Prostate gland (tissue), 2 donors: ENCODE results near the gene SHANK3. TPM values are rescaled to one million over a fixed set of nuclear protein-coding genes. Genes with fewer than 3 reads are reported as not detected.
A peak's percentile ranks its signal among the peaks of the same experiment; 100 is the strongest.

Source experiments
- DNase-seq: peaks from one replicate; pipeline ENCODE4 v3.0.0-alpha.2; 2019; ENCODE audit warnings: low spot score
- H3K27ac ChIP-seq, 2 donors: fragments of 200-600 bp; sonication (generic); 2 replicates each; pipeline ENCODE4 v1.5.1; 2017 to 2019
- H3K27me3 ChIP-seq: fragments of 200-600 bp; sonication (generic); replicated peaks from 2 replicates; pipeline ENCODE4 v1.5.1; 2019; ENCODE audit not compliant: insufficient read depth
- H3K36me3 ChIP-seq, 2 donors: fragments of 200-600 bp; sonication (generic); 1 replicate in 1 of 2; 2 replicates in 1 of 2; pipeline versions ENCODE4 v1.5.1 to v1.8.1; 2017 to 2019
- H3K4me1 ChIP-seq: fragments of 200-600 bp; sonication (generic); replicated peaks from 2 replicates; pipeline ENCODE4 v1.5.1; 2019
- H3K4me3 ChIP-seq, 2 donors: fragments of 200-600 bp; sonication (generic); 2 replicates each; pipeline ENCODE4 v1.5.1; 2017 to 2019
- H3K9me3 ChIP-seq: fragments of 200-600 bp; sonication (generic); 2 replicates; pipeline ENCODE4 v1.5.1; 2017
- POLR2A ChIP-seq: fragments of 450-650 bp; IDR thresholded peaks from one replicate; pipeline ENCODE4 v1.6.1; 2016; ENCODE audit warnings: antibody characterized with exemption, mild to moderate bottlenecking
- POLR2AphosphoS5 ChIP-seq: sonication (generic); formaldehyde crosslinking; IDR thresholded peaks from one replicate; pipeline ENCODE4 v1.6.1; 2017; ENCODE audit warnings: antibody characterized with exemption
- WGBS: methylation state at CpG from one replicate; pipeline ENCODE4 v1.1.5; 2018; 5-methylcytosine and 5-hydroxymethylcytosine counted together
- intact Hi-C: fragments of 100-400 bp; cut with DNase I; formaldehyde crosslinking; loops from one replicate; pipeline ENCODE4 v1.14.2; 2022
- total RNA-seq, 2 donors: library from RNA; depleted of rRNA; stranded (reverse); fragments of >200 nt; gene quantifications; one replicate each; pipeline ENCODE4 v1.1.0, GENCODE V29; 2016
- TF ChIP-seq, protein P1 (sequence below), 4 experiments: fragments of 200-600 bp in 2 of 4; fragments of 450-650 bp in 2 of 4; sonication (generic) in 2 of 4; IDR thresholded peaks; 1 replicate in 3 of 4; 2 replicates in 1 of 4; pipeline ENCODE4 v1.5.1; 2016 to 2019; ENCODE audit warnings: antibody characterized with exemption in 4 of 4, mild to moderate bottlenecking in 2 of 4, moderate library complexity in 2 of 4

SHANK3 gene
- total RNA-seq, 2 donors from 2014 or later, result 9.1 to 18.3 TPM

DNA sequence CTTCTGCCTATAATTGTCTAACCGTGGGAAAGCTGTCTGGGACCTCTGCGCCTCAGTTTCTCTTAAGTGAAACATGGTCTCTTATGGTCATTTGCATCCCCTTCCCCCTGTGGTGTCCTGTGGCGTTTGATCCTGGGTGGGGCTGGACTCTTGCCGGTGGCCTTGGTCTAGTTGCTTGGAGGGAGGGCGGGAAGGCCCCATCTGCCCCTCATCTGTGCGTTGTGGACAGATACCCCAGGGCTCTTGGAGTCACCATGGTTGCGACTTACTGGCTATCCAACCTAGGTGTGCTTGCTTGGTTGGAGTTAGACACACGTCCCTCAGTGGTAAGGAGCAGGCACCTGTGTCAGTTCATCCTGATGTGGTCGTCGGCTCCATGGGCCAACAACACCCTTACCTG lies 15.2 kb downstream of the SHANK3 start:
- intact Hi-C loops, result no loop called here
- Histone ChIP-seq H3K36me3 (no peaks in the 10 kb centered on the region), H3K27me3 (no peaks in the 10 kb centered on the region), H3K4me3 (no peak overlapping the region), H3K4me1 (no peaks in the 10 kb centered on the region), H3K9me3 (no peaks in the 10 kb centered on the region), H3K27ac (no peak overlapping the region)
- WGBS, result 85% methylated on average over 10 of the region's 10 CpGs
- no peak for DNase-seq
- TF ChIP-seq, protein P1, sequence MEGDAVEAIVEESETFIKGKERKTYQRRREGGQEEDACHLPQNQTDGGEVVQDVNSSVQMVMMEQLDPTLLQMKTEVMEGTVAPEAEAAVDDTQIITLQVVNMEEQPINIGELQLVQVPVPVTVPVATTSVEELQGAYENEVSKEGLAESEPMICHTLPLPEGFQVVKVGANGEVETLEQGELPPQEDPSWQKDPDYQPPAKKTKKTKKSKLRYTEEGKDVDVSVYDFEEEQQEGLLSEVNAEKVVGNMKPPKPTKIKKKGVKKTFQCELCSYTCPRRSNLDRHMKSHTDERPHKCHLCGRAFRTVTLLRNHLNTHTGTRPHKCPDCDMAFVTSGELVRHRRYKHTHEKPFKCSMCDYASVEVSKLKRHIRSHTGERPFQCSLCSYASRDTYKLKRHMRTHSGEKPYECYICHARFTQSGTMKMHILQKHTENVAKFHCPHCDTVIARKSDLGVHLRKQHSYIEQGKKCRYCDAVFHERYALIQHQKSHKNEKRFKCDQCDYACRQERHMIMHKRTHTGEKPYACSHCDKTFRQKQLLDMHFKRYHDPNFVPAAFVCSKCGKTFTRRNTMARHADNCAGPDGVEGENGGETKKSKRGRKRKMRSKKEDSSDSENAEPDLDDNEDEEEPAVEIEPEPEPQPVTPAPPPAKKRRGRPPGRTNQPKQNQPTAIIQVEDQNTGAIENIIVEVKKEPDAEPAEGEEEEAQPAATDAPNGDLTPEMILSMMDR (IDR thresholded peaks at IDR 0.05), result no peak
- TF ChIP-seq POLR2AphosphoS5 (no peak), POLR2A (no peak)

DNA sequence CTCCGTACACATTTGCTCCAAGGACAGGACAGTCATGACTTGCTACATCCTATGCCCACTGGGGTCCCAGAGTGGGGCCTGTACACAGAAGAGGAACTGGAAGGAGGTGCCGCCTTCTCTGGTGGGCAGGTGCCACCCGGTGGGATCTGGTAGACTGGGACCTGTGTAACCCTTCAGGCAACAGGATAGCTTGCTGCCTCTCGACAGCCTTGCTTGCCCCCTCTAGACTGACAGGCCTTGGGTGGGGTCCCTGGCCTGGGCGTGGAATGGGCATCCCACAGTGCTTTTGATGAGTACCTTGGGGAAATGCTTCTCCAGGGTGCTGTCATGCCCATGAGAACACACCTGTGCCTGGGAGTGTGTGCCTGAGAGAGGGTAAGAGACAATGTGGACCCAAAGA lies 15.8 kb downstream of the SHANK3 start:
- no peaks in the 10 kb centered on the region for H3K27me3 ChIP-seq
- no peaks in the 10 kb centered on the region for H3K9me3 ChIP-seq
- no peak for DNase-seq
- H3K4me1 ChIP-seq, result no peaks in the 10 kb centered on the region
- TF ChIP-seq POLR2A (no peak), POLR2AphosphoS5 (no peak)
- TF ChIP-seq, protein P1 (IDR thresholded peaks at IDR 0.05), result no peak
- no peaks in the 10 kb centered on the region for H3K36me3 ChIP-seq
- intact Hi-C loops, result no loop called here
- H3K27ac ChIP-seq, result no peak overlapping the region
- no peak overlapping the region for H3K4me3 ChIP-seq
- 88% methylated on average over 5 of the region's 5 CpGs for WGBS

- Histone ChIP-seq H3K27ac (no peak overlapping the region), H3K9me3 (no peaks in the 10 kb centered on the region), H3K4me3 (no peak overlapping the region), H3K4me1 (no peaks in the 10 kb centered on the region), H3K27me3 (no peaks in the 10 kb centered on the region), H3K36me3 (no peaks in the 10 kb centered on the region)
- TF ChIP-seq POLR2AphosphoS5, result no peak
- TF ChIP-seq, protein P1 (IDR thresholded peaks at IDR 0.05), result peak in 2 of 4 experiments; percentile 26 to 39
- intact Hi-C loops, result no loop called here
- 34% methylated on average over 2 of the region's 2 CpGs for WGBS
- no peak for DNase-seq
Observed at GRCh38 chr22:50691521-50691920, 18.9 kb downstream of the SHANK3 start.

GRCh38 chr22:50693462-50693861 lies 20.8 kb downstream of the SHANK3 start:
- Histone ChIP-seq H3K27me3 (no peaks in the 10 kb centered on the region), H3K4me3 (no peak overlapping the region), H3K4me1 (no peaks in the 10 kb centered on the region), H3K36me3 (no peaks in the 10 kb centered on the region), H3K9me3 (no peaks in the 10 kb centered on the region), H3K27ac (no peak overlapping the region)
- DNase-seq, result no peak
- WGBS, result 82% methylated on average over 6 of the region's 6 CpGs
- intact Hi-C loops, result no loop called here
- TF ChIP-seq POLR2AphosphoS5 (no peak), POLR2A (no peak)
- TF ChIP-seq, protein P1 (IDR thresholded peaks at IDR 0.05), result no peak

- 76% methylated on average over 3 of the region's 3 CpGs for whole genome bisulfite sequencing
- DNase-seq, result no peak
- no peak overlapping the region for H3K27ac ChIP-seq
- intact Hi-C loops, result no loop called here
- no peak overlapping the region for H3K4me3 ChIP-seq
- no peaks in the 10 kb centered on the region for H3K36me3 ChIP-seq
- no peaks in the 10 kb centered on the region for H3K27me3 ChIP-seq
- H3K4me1 ChIP-seq, result no peaks in the 10 kb centered on the region
- no peaks in the 10 kb centered on the region for H3K9me3 ChIP-seq
- TF ChIP-seq, protein P1 (IDR thresholded peaks at IDR 0.05), result no peak
- TF ChIP-seq POLR2AphosphoS5 (no peak), POLR2A (no peak)
Observed at GRCh38 chr22:50694099-50694605, 21.5 kb downstream of the SHANK3 start.
